Neural progenitor cell (in vitro differentiated cells): Measurements from ENCODE around the gene PON2. TPM values are rescaled to one million over a fixed set of nuclear protein-coding genes. Genes with fewer than 3 reads are reported as not detected.

Experiments
- DNase-seq: peaks from one replicate; pipeline ENCODE4 v3.0.0-alpha.2; 2016; ENCODE audit warnings: low spot score
- H2AFZ ChIP-seq: fragments of 200-600 bp; sonication (generic); replicated peaks from 2 replicates; pipeline ENCODE4 v1.6.1; 2016; ENCODE audit warnings: antibody characterized with exemption
- H3F3A ChIP-seq: fragments of 200-600 bp; sonication (generic); 2 replicates; pipeline ENCODE4 v1.6.1; 2016; ENCODE audit warnings: antibody characterized with exemption, low read depth
- H3K27ac ChIP-seq: fragments of 200-600 bp; sonication (generic); 2 replicates; pipeline ENCODE4 v1.5.1; 2016; ENCODE audit warnings: mild to moderate bottlenecking
- H3K27me3 ChIP-seq: fragments of 200-600 bp; sonication (generic); 2 replicates; pipeline ENCODE4 v1.6.1; 2016; ENCODE audit warnings: mild to moderate bottlenecking, moderate library complexity
- H3K36me3 ChIP-seq: fragments of 200-600 bp; sonication (generic); 2 replicates; pipeline ENCODE4 v1.5.1; 2016
- H3K4me1 ChIP-seq: fragments of 200-600 bp; sonication (generic); 2 replicates; pipeline ENCODE4 v1.6.1; 2016; ENCODE audit warnings: mixed run types
- H3K4me2 ChIP-seq: fragments of 200-600 bp; sonication (generic); 2 replicates; pipeline ENCODE4 v1.6.1; 2016
- H3K4me3 ChIP-seq: fragments of 200-600 bp; sonication (generic); 2 replicates; pipeline ENCODE4 v1.5.1; 2016
- H3K79me2 ChIP-seq: fragments of 200-600 bp; sonication (generic); 2 replicates; pipeline ENCODE4 v1.6.1; 2016; ENCODE audit warnings: low read depth
- H3K9ac ChIP-seq: fragments of 200-600 bp; sonication (generic); 2 replicates; pipeline ENCODE4 v1.6.1; 2016
- H3K9me3 ChIP-seq: fragments of 200-600 bp; sonication (generic); 2 replicates; pipeline ENCODE4 v1.5.1; 2016; ENCODE audit warnings: low read depth
- H4K20me1 ChIP-seq: fragments of 200-600 bp; sonication (generic); 2 replicates; pipeline ENCODE4 v1.6.1; 2016; ENCODE audit warnings: low read depth
- H3K27ac Mint-ChIP-seq: 3 replicates; pipeline ENCODE4 v1.8.0; 2021; ENCODE audit warnings: mixed read lengths
- H3K27me3 Mint-ChIP-seq: 2 replicates; pipeline ENCODE4 v1.8.0; 2022; ENCODE audit warnings: low read depth, mild to moderate bottlenecking, inconsistent platforms, moderate library complexity, mixed read lengths; ENCODE audit not compliant: insufficient read depth
- H3K36me3 Mint-ChIP-seq: 3 replicates; pipeline ENCODE4 v1.8.0; 2021; ENCODE audit warnings: mixed read lengths
- H3K4me1 Mint-ChIP-seq: 3 replicates; pipeline ENCODE4 v1.8.0; 2021; ENCODE audit warnings: mixed read lengths
- H3K4me3 Mint-ChIP-seq: 3 replicates; pipeline ENCODE4 v1.8.0; 2021; ENCODE audit warnings: mild to moderate bottlenecking, moderate library complexity, mixed read lengths
- H3K9me3 Mint-ChIP-seq: 3 replicates; pipeline ENCODE4 v1.8.0; 2020; ENCODE audit warnings: mixed read lengths
- CTCF ChIP-seq: fragments of 200-600 bp; sonication (generic); IDR thresholded peaks from 2 replicates; pipeline ENCODE4 v1.5.1; 2017; ENCODE audit warnings: antibody characterized with exemption, mild to moderate bottlenecking
- EZH2 ChIP-seq: fragments of 200-600 bp; sonication (generic); IDR thresholded peaks from 2 replicates; pipeline ENCODE4 v1.6.1; 2017; ENCODE audit warnings: antibody characterized with exemption, mild to moderate bottlenecking, moderate library complexity
- EZH2phosphoT487 ChIP-seq: fragments of 200-600 bp; sonication (generic); IDR thresholded peaks from 2 replicates; pipeline ENCODE4 v1.6.1; 2017; ENCODE audit warnings: antibody characterized with exemption
- total RNA-seq: library from RNA; depleted of rRNA; stranded (reverse); fragments of >200 nt; gene quantifications from 2 replicates; pipeline ENCODE4 v1.2.3, GENCODE V29; 2015; ENCODE audit warnings: low replicate concordance

Gene PON2
- total RNA-seq, 1 donor from 2014 or later, result 190 TPM

- Histone ChIP-seq H3K27ac (no peak overlapping the region), H3F3A (no peaks in the 10 kb centered on the region), H3K9me3 (no peaks in the 10 kb centered on the region), H3K4me3 (no peak overlapping the region), H2AFZ (no peak overlapping the region), H4K20me1 (no peaks in the 10 kb centered on the region), H3K9ac (no peak overlapping the region), H3K4me2 (no peak overlapping the region), H3K4me1 (no peaks in the 10 kb centered on the region), H3K79me2 (no peaks in the 10 kb centered on the region), H3K36me3 (no peaks in the 10 kb centered on the region), H3K27me3 (no peaks in the 10 kb centered on the region)
- H3K36me3 Mint-ChIP-seq, result no peaks in the 10 kb centered on the region
- no peak overlapping the region for H3K27ac Mint-ChIP-seq
- TF ChIP-seq EZH2, result no peak
- TF ChIP-seq CTCF, result no peak
- no peak for TF ChIP-seq EZH2phosphoT487
- peaks cover 2% of the 10 kb centered on the region for H3K9me3 Mint-ChIP-seq
- no peak overlapping the region for H3K4me3 Mint-ChIP-seq
- H3K4me1 Mint-ChIP-seq, result no peaks in the 10 kb centered on the region
- no peaks in the 10 kb centered on the region for H3K27me3 Mint-ChIP-seq
- DNase-seq, result no peak
Observed at GRCh38 chr7:95367606-95368005, 67.2 kb downstream of the PON2 start.

GRCh38 chr7:95365151-95365550 is 69.7 kb downstream of the PON2 start:
- no peak overlapping the region for H3K27ac Mint-ChIP-seq
- H3K4me3 ChIP-seq, result no peak overlapping the region
- no peak overlapping the region for H3K27ac ChIP-seq
- H3K79me2 ChIP-seq, result no peaks in the 10 kb centered on the region
- H3K4me1 ChIP-seq, result no peaks in the 10 kb centered on the region
- no peaks in the 10 kb centered on the region for H4K20me1 ChIP-seq
- TF ChIP-seq CTCF, result no peak
- no peak for TF ChIP-seq EZH2phosphoT487
- no peak for TF ChIP-seq EZH2
- H3K36me3 Mint-ChIP-seq, result no peaks in the 10 kb centered on the region
- H3K4me1 Mint-ChIP-seq, result no peaks in the 10 kb centered on the region
- H3K9me3 Mint-ChIP-seq, result peaks cover 2% of the 10 kb centered on the region
- H3K27me3 Mint-ChIP-seq, result no peaks in the 10 kb centered on the region
- no peak overlapping the region for H3K9ac ChIP-seq
- H2AFZ ChIP-seq, result no peak overlapping the region
- no peaks in the 10 kb centered on the region for H3K27me3 ChIP-seq
- H3K4me2 ChIP-seq, result no peak overlapping the region
- no peaks in the 10 kb centered on the region for H3F3A ChIP-seq
- no peaks in the 10 kb centered on the region for H3K36me3 ChIP-seq
- no peaks in the 10 kb centered on the region for H3K9me3 ChIP-seq
- no peak for DNase-seq
- H3K4me3 Mint-ChIP-seq, result no peak overlapping the region

- H3K36me3 Mint-ChIP-seq, result no peaks in the 10 kb centered on the region
- TF ChIP-seq EZH2, result no peak
- TF ChIP-seq CTCF, result peak; percentile 19
- TF ChIP-seq EZH2phosphoT487, result no peak
- no peaks in the 10 kb centered on the region for H3K27me3 ChIP-seq
- no peak overlapping the region for H3K4me3 Mint-ChIP-seq
- DNase-seq, result no peak
- H3K27me3 Mint-ChIP-seq, result peaks cover 2% of the 10 kb centered on the region
- no peak overlapping the region for H2AFZ ChIP-seq
- H3K9me3 ChIP-seq, result peaks cover 5% of the 10 kb centered on the region
- no peaks in the 10 kb centered on the region for H3F3A ChIP-seq
- no peak overlapping the region for H3K27ac ChIP-seq
- no peaks in the 10 kb centered on the region for H3K79me2 ChIP-seq
- H3K9ac ChIP-seq, result no peak overlapping the region
- no peak overlapping the region for H3K4me3 ChIP-seq
- no peaks in the 10 kb centered on the region for H4K20me1 ChIP-seq
- no peaks in the 10 kb centered on the region for H3K36me3 ChIP-seq
- no peak overlapping the region for H3K4me2 ChIP-seq
- no peak overlapping the region for H3K27ac Mint-ChIP-seq
- H3K4me1 ChIP-seq, result no peaks in the 10 kb centered on the region
- peaks cover 5% of the 10 kb centered on the region for H3K9me3 Mint-ChIP-seq
- no peaks in the 10 kb centered on the region for H3K4me1 Mint-ChIP-seq
Observed at GRCh38 chr7:95357623-95358022, 77.2 kb downstream of the PON2 start.

Other genes starting within 250 kb of the PON2 start
- gene PON1, start 110.5 kb downstream of the PON2 start, total RNA-seq, result 1.7 and 1.8 TPM in 2 replicates
- not detected in 2 replicates for gene PON3, start 38.7 kb downstream of the PON2 start, total RNA-seq
- not detected in 2 replicates for gene ASB4, start 50.9 kb upstream of the PON2 start, total RNA-seq
- not detected in 2 replicates for gene PDK4, start 161.5 kb upstream of the PON2 start, total RNA-seq